NOMO-1 (cell line): ENCODE measurements around the gene SHFL.
A peak's percentile ranks its signal among the peaks of the same experiment; 100 is the strongest.

Experiments used
- DNase-seq, 2 experiments: peaks; one replicate each; lab custom pipeline; 2025; ENCODE audit not compliant: unreplicated experiment in 2 of 2; lab: John Stamatoyannopoulos, UW

Gene SHFL

GRCh38 chr19:10126213-10126639 is 40.1 kb downstream of the SHFL start:
- peak; percentile 87 to 98 for DNase-seq

GRCh38 chr19:10132905-10133304 is 46.8 kb downstream of the SHFL start:
- no peak for DNase-seq

GRCh38 chr19:10133596-10133995 is 47.5 kb downstream of the SHFL start:
- DNase-seq = no peak

GRCh38 chr19:10134040-10134439 is 47.9 kb downstream of the SHFL start:
- no peak for DNase-seq

- no peak for DNase-seq
Observed at GRCh38 chr19:10135551-10136334, 49.6 kb downstream of the SHFL start.

- DNase-seq = no peak
Observed at GRCh38 chr19:10136936-10137335, 50.8 kb downstream of the SHFL start.

GRCh38 chr19:10137751-10138682 is 51.9 kb downstream of the SHFL start:
- no peak for DNase-seq

GRCh38 chr19:10138879-10139795 is 53.0 kb downstream of the SHFL start:
- no peak for DNase-seq

GRCh38 chr19:10139952-10140351 is 53.8 kb downstream of the SHFL start:
- DNase-seq = no peak

- no peak for DNase-seq
Observed at GRCh38 chr19:10141479-10141878, 55.4 kb downstream of the SHFL start.

- no peak for DNase-seq
Observed at GRCh38 chr19:10141973-10142372, 55.9 kb downstream of the SHFL start.
